Gastrocnemius medialis (tissue), 4 donors: Measurements from ENCODE around the gene SLC25A36.

Experiments
- POLR2A ChIP-seq, 2 donors: fragments of 450-650 bp; IDR thresholded peaks; one replicate each; pipeline ENCODE4 v1.6.1; 2017; ENCODE audit warnings: antibody characterized with exemption in 2 of 2, mild to moderate bottlenecking in 2 of 2, moderate library complexity in 2 of 2
- TF ChIP-seq, protein P1 (sequence below), 5 experiments: fragments of 450-650 bp in 3 of 5; fragments of 200-600 bp in 2 of 5; sonication (generic) in 2 of 5; IDR thresholded peaks in 4 of 5; conservative IDR thresholded peaks in 1 of 5; 1 replicate in 4 of 5; 2 replicates in 1 of 5; pipeline ENCODE4 v1.5.1; 2016 to 2019; ENCODE audit warnings: antibody characterized with exemption in 5 of 5, mild to moderate bottlenecking in 3 of 5, moderate library complexity in 3 of 5

DNA sequence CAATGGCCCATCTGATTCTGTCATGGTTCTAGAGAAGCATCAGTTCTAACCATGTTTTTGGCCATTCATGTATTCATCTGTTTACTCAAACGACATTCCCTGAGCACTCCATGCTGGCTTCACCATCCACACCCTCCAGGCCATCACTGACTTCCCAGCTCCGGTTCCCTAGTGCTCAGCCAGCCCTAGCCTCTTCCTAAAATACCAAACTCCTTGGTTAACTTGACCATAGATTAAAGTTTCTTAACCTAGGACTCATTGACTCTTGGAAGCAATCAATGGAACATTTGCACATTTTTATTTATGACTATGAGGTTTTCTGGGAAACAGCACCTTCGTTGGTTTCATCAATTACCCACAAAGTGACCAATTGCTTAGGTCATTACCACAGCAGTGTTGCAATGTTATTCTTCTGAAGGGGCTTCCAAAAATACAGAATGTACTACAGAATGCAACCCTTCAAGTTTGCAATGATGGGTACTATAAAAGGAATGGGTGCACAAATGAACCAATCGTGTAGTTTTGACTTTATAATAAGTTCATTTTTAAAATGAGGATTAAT lies 27.2 kb upstream of the SLC25A36 start:
- no peak for TF ChIP-seq POLR2A (IDR thresholded peaks at IDR 0.05)
- TF ChIP-seq, protein P1, sequence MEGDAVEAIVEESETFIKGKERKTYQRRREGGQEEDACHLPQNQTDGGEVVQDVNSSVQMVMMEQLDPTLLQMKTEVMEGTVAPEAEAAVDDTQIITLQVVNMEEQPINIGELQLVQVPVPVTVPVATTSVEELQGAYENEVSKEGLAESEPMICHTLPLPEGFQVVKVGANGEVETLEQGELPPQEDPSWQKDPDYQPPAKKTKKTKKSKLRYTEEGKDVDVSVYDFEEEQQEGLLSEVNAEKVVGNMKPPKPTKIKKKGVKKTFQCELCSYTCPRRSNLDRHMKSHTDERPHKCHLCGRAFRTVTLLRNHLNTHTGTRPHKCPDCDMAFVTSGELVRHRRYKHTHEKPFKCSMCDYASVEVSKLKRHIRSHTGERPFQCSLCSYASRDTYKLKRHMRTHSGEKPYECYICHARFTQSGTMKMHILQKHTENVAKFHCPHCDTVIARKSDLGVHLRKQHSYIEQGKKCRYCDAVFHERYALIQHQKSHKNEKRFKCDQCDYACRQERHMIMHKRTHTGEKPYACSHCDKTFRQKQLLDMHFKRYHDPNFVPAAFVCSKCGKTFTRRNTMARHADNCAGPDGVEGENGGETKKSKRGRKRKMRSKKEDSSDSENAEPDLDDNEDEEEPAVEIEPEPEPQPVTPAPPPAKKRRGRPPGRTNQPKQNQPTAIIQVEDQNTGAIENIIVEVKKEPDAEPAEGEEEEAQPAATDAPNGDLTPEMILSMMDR (IDR thresholded peaks at IDR 0.05 in 4 of 5, conservative IDR thresholded peaks at IDR 0.05 in 1 of 5) = no peak
